Amniotic epithelial cell (primary cell): Measurements from ENCODE around the gene PDZRN3.

Source experiments
- DNase-seq: peaks from one replicate; pipeline ENCODE4 v3.0.0-alpha.2; 2010; ENCODE audit warnings: low read depth

The PDZRN3 gene

GRCh38 chr3:73384091-73384906 is 240.4 kb downstream of the PDZRN3 start:
- DNase-seq, result no peak

- DNase-seq, result no peak
These were observed 241.2 kb downstream of the PDZRN3 start for GRCh38 chr3:73383470-73384049.

- no peak for DNase-seq
These were observed 243.2 kb downstream of the PDZRN3 start for GRCh38 chr3:73381551-73381950.

GRCh38 chr3:73380735-73381532 is 243.8 kb downstream of the PDZRN3 start:
- DNase-seq, result no peak

GRCh38 chr3:73379465-73379864 is 245.3 kb downstream of the PDZRN3 start:
- no peak for DNase-seq

- DNase-seq, result no peak
These were observed 246.5 kb downstream of the PDZRN3 start for GRCh38 chr3:73378207-73378606.

- peak; percentile 11 for DNase-seq
These were observed 258.9 kb downstream of the PDZRN3 start for GRCh38 chr3:73365756-73366397.

- DNase-seq, result no peak
These were observed 260.2 kb downstream of the PDZRN3 start for GRCh38 chr3:73364517-73364916.

- DNase-seq, result no peak
These were observed 261.6 kb downstream of the PDZRN3 start for GRCh38 chr3:73363093-73363492.

- DNase-seq, result no peak
These were observed 263.1 kb downstream of the PDZRN3 start for GRCh38 chr3:73361591-73361990.

GRCh38 chr3:73353649-73354217 is 271.0 kb downstream of the PDZRN3 start:
- DNase-seq, result peak; percentile 24

GRCh38 chr3:73352841-73353645 is 271.7 kb downstream of the PDZRN3 start:
- no peak for DNase-seq

GRCh38 chr3:73351423-73352071 is 273.2 kb downstream of the PDZRN3 start:
- DNase-seq, result peak; percentile 22

- peak; percentile 37 for DNase-seq
These were observed 273.7 kb downstream of the PDZRN3 start for GRCh38 chr3:73350996-73351395.

- DNase-seq, result no peak
These were observed 275.1 kb downstream of the PDZRN3 start for GRCh38 chr3:73349657-73350056.

- no peak for DNase-seq
These were observed 282.7 kb downstream of the PDZRN3 start for GRCh38 chr3:73342077-73342476.

- DNase-seq, result no peak
These were observed 283.3 kb downstream of the PDZRN3 start for GRCh38 chr3:73341272-73341935.

GRCh38 chr3:73332558-73332957 is 292.2 kb downstream of the PDZRN3 start:
- no peak for DNase-seq
